H9 (cell line): ENCODE results near the gene KIR3DL2. TPM values are rescaled to one million over a fixed set of nuclear protein-coding genes. Genes with fewer than 3 reads are reported as not detected.
"Not testable (repeated sequence)": the region's sequence is repeated elsewhere in the genome, so short reads cannot be mapped to it uniquely, and the experiment has no call there.

Source experiments
- DNase-seq: peaks from one replicate; pipeline ENCODE4 v3.0.0-alpha.2; 2017
- H2AFZ ChIP-seq: one replicate; pipeline ENCODE4 v1.6.1; 2013; ENCODE audit warnings: mild to moderate bottlenecking, low read length, control low read depth, moderate library complexity
- H2AK5ac ChIP-seq: 2 replicates; pipeline ENCODE4 v1.6.1; 2013; ENCODE audit warnings: low read length, control low read depth, mixed read lengths; ENCODE audit not compliant: insufficient read length
- H2BK120ac ChIP-seq: one replicate; pipeline ENCODE4 v1.6.1; 2013; ENCODE audit warnings: low read depth, mild to moderate bottlenecking, low read length, control low read depth, inconsistent platforms; ENCODE audit not compliant: poor library complexity, severe bottlenecking
- H2BK12ac ChIP-seq: 2 replicates; pipeline ENCODE4 v1.6.1; 2013; ENCODE audit warnings: low read length, control low read depth, mixed read lengths, low read depth; ENCODE audit not compliant: insufficient read length
- H2BK15ac ChIP-seq: 2 replicates; pipeline ENCODE4 v1.6.1; 2013; ENCODE audit warnings: low read depth, low read length, control low read depth
- H2BK20ac ChIP-seq: one replicate; pipeline ENCODE4 v1.6.1; 2013; ENCODE audit warnings: low read depth, mild to moderate bottlenecking, low read length, control low read depth, inconsistent platforms; ENCODE audit not compliant: poor library complexity, severe bottlenecking
- H2BK5ac ChIP-seq: 2 replicates; pipeline ENCODE4 v1.6.1; 2013; ENCODE audit warnings: low read length, control low read depth, mixed read lengths; ENCODE audit not compliant: insufficient read length
- H3K14ac ChIP-seq: 2 replicates; pipeline ENCODE4 v1.6.1; 2013; ENCODE audit warnings: low read length, control low read depth; ENCODE audit not compliant: insufficient read depth
- H3K18ac ChIP-seq: 2 replicates; pipeline ENCODE4 v1.6.1; 2013; ENCODE audit warnings: low read depth, mild to moderate bottlenecking, mixed read lengths, low read length, control low read depth; ENCODE audit not compliant: insufficient read length
- H3K23ac ChIP-seq: 2 replicates; pipeline ENCODE4 v1.6.1; 2013; ENCODE audit warnings: low read length, control low read depth, mixed read lengths, low read depth; ENCODE audit not compliant: insufficient read length
- H3K23me2 ChIP-seq: 2 replicates; pipeline ENCODE4 v1.6.1; 2013; ENCODE audit warnings: low read depth, mild to moderate bottlenecking, mixed read lengths, low read length, control low read depth; ENCODE audit not compliant: insufficient read length, poor library complexity, severe bottlenecking
- H3K27ac ChIP-seq: 2 replicates; pipeline ENCODE4 v1.5.1; 2013; ENCODE audit warnings: low read length, control low read depth, mixed read lengths, low read depth; ENCODE audit not compliant: insufficient read length
- H3K27me3 ChIP-seq: 2 replicates; pipeline ENCODE4 v1.6.1; 2013; ENCODE audit warnings: low read length, control low read depth, inconsistent platforms; ENCODE audit not compliant: insufficient read depth
- H3K4ac ChIP-seq: 2 replicates; pipeline ENCODE4 v1.6.1; 2013; ENCODE audit warnings: low read depth, mild to moderate bottlenecking, control low read depth, inconsistent platforms, low read length, moderate library complexity
- H3K4me1 ChIP-seq: 2 replicates; pipeline ENCODE4 v1.6.1; 2013; ENCODE audit warnings: low read length, control low read depth, inconsistent platforms; ENCODE audit not compliant: insufficient read depth
- H3K4me2 ChIP-seq: 2 replicates; pipeline ENCODE4 v1.6.1; 2013; ENCODE audit warnings: low read length, control low read depth, mixed read lengths; ENCODE audit not compliant: insufficient read length, insufficient read depth
- H3K56ac ChIP-seq: 2 replicates; pipeline ENCODE4 v1.6.1; 2013; ENCODE audit warnings: low read depth, mild to moderate bottlenecking, mixed read lengths, low read length, control low read depth; ENCODE audit not compliant: insufficient read length
- H3K79me1 ChIP-seq: 2 replicates; pipeline ENCODE4 v1.6.1; 2013; ENCODE audit warnings: low read depth, mild to moderate bottlenecking, moderate library complexity, low read length, control low read depth, inconsistent platforms; ENCODE audit not compliant: insufficient read depth, poor library complexity, severe bottlenecking
- H3K79me2 ChIP-seq: 2 replicates; pipeline ENCODE4 v1.6.1; 2013; ENCODE audit warnings: low read length, control low read depth, inconsistent platforms; ENCODE audit not compliant: insufficient read depth
- H3K9ac ChIP-seq: 2 replicates; pipeline ENCODE4 v1.6.1; 2013; ENCODE audit warnings: low read length, control low read depth, mixed read lengths; ENCODE audit not compliant: insufficient read length; ENCODE audit errors: extremely low read depth
- H3K9me3 ChIP-seq: one replicate; pipeline ENCODE4 v1.6.1; 2013; ENCODE audit warnings: low read depth, low read length, inconsistent platforms; ENCODE audit not compliant: control insufficient read depth
- H3T11ph ChIP-seq: one replicate; pipeline ENCODE4 v1.6.1; 2013; ENCODE audit warnings: mild to moderate bottlenecking, low read length, control low read depth, inconsistent platforms
- H4K20me1 ChIP-seq: one replicate; pipeline ENCODE4 v1.6.1; 2013; ENCODE audit not compliant: control insufficient read depth, insufficient read length, insufficient read depth
- H4K5ac ChIP-seq: 2 replicates; pipeline ENCODE4 v1.6.1; 2013; ENCODE audit warnings: low read depth, mild to moderate bottlenecking, mixed read lengths, low read length, control low read depth; ENCODE audit not compliant: insufficient read length
- H4K8ac ChIP-seq: replicated peaks from 2 replicates; pipeline ENCODE4 v1.6.1; 2013; ENCODE audit warnings: low read length, control low read depth, mixed read lengths, low read depth; ENCODE audit not compliant: insufficient read length
- H4K91ac ChIP-seq: 2 replicates; pipeline ENCODE4 v1.6.1; 2013; ENCODE audit warnings: low read depth, mild to moderate bottlenecking, moderate library complexity, mixed read lengths, low read length, control low read depth; ENCODE audit not compliant: insufficient read length
- H3K27ac Mint-ChIP-seq, 3 experiments: 2 replicates in 2 of 3; 3 replicates in 1 of 3; pipeline ENCODE4 v1.8.0; 2020 to 2021; ENCODE audit warnings: mixed read lengths in 3 of 3, mild to moderate bottlenecking in 1 of 3, moderate library complexity in 1 of 3
- H3K27me3 Mint-ChIP-seq: 2 replicates; pipeline ENCODE4 v1.8.0; 2021; ENCODE audit warnings: low read depth, mild to moderate bottlenecking, moderate library complexity, mixed read lengths
- H3K36me3 Mint-ChIP-seq, 3 experiments: 2 replicates in 2 of 3; 3 replicates in 1 of 3; pipeline ENCODE4 v1.8.0; 2020 to 2021; ENCODE audit warnings: low read depth in 3 of 3, mixed read lengths in 3 of 3; ENCODE audit not compliant: insufficient read depth in 1 of 3
- H3K4me1 Mint-ChIP-seq, 2 experiments: 2 replicates each; pipeline ENCODE4 v1.8.0; 2020; ENCODE audit warnings: mixed read lengths in 2 of 2
- H3K4me3 Mint-ChIP-seq, 2 experiments: 2 replicates in 1 of 2; 3 replicates in 1 of 2; pipeline ENCODE4 v1.8.0; 2020 to 2021; ENCODE audit warnings: mild to moderate bottlenecking in 2 of 2, mixed read lengths in 2 of 2, moderate library complexity in 1 of 2
- H3K9me3 Mint-ChIP-seq, 2 experiments: 2 replicates in 1 of 2; 3 replicates in 1 of 2; pipeline ENCODE4 v1.8.0; 2020; ENCODE audit warnings: mild to moderate bottlenecking in 2 of 2, mixed read lengths in 2 of 2, moderate library complexity in 1 of 2
- CTCF ChIP-seq: fragments of 200-600 bp; sonication (generic); conservative IDR thresholded peaks from 3 replicates; pipeline ENCODE4 v1.8.0; 2021; ENCODE audit warnings: antibody characterized with exemption, mild to moderate bottlenecking
- WGBS: extraction: QIAGEN DNeasy Blood & Tissue Kit; methylation state at CpG from one replicate; pipeline ENCODE4 v1.1.7; 2013; ENCODE audit warnings: missing lambda C conversion rate, low lambda C conversion rate, mixed read lengths; ENCODE audit not compliant: insufficient read length; ENCODE audit errors: extremely low coverage; 5-methylcytosine and 5-hydroxymethylcytosine counted together
- total RNA-seq: library from RNA; stranded (reverse); gene quantifications from 2 replicates; pipeline ENCODE4 v1.2.1, GENCODE V29; 2021

KIR3DL2 gene
- total RNA-seq, 1 experiment from 2014 or later, result not detected

- H3K27ac Mint-ChIP-seq, result no peak overlapping the region
- H3K4ac ChIP-seq, result no peak overlapping the region
- no peak overlapping the region for H2BK120ac ChIP-seq
- H3K14ac ChIP-seq, result no peak overlapping the region
- H3K4me1 ChIP-seq, result no peaks in the 10 kb centered on the region
- no peak overlapping the region for H2BK15ac ChIP-seq
- peaks cover 95 to 96% of the 10 kb centered on the region in 2 experiments for H3K9me3 Mint-ChIP-seq
- no peak overlapping the region for H4K91ac ChIP-seq
- H2AFZ ChIP-seq, result no peak overlapping the region
- H3K79me1 ChIP-seq, result no peaks in the 10 kb centered on the region
- H2AK5ac ChIP-seq, result no peak overlapping the region
- H3K56ac ChIP-seq, result no peak overlapping the region
- no peak overlapping the region for H2BK12ac ChIP-seq
- H3K4me2 ChIP-seq, result no peak overlapping the region
- H3K27ac ChIP-seq, result no peak overlapping the region
- H4K8ac ChIP-seq, result no peak overlapping the region
- WGBS, result no CpG with 5 or more reads among the region's 7 CpGs
- no peak overlapping the region for H3K4me3 Mint-ChIP-seq
- H3K27me3 Mint-ChIP-seq, result peaks cover 17% of the 10 kb centered on the region
- no peak overlapping the region for H4K5ac ChIP-seq
- peaks cover 63% of the 10 kb centered on the region for H3K9me3 ChIP-seq
- no peak overlapping the region for H3K9ac ChIP-seq
- H3T11ph ChIP-seq, result no peak overlapping the region
- no peaks in the 10 kb centered on the region for H3K23me2 ChIP-seq
- H3K23ac ChIP-seq, result no peak overlapping the region
- no peaks in the 10 kb centered on the region for H3K4me1 Mint-ChIP-seq
- H3K79me2 ChIP-seq, result no peaks in the 10 kb centered on the region
- H2BK5ac ChIP-seq, result no peak overlapping the region
- H3K18ac ChIP-seq, result no peak overlapping the region
- no peak overlapping the region for H2BK20ac ChIP-seq
- no peaks in the 10 kb centered on the region for H4K20me1 ChIP-seq
- peaks cover 13 to 55% (median 15%) of the 10 kb centered on the region in 3 experiments; a peak in 6 of 7 replicates for H3K36me3 Mint-ChIP-seq
- no peak for TF ChIP-seq CTCF
- H3K27me3 ChIP-seq, result no peaks in the 10 kb centered on the region; the same call in 1 of the 2 replicates
- DNase-seq, result no peak
Observed at GRCh38 chr19:54851353-54851752, 1.1 kb downstream of the KIR3DL2 start.

GRCh38 chr19:54855241-54855640, 5.0 kb downstream of the KIR3DL2 start:
- H3K4me1 ChIP-seq, H4K91ac ChIP-seq, H3T11ph ChIP-seq, H3K79me1 ChIP-seq, H3K27me3 ChIP-seq, H2AFZ ChIP-seq, H4K20me1 ChIP-seq, H2BK5ac ChIP-seq, H2BK120ac ChIP-seq, H2AK5ac ChIP-seq, DNase-seq, H4K8ac ChIP-seq, H3K27me3 Mint-ChIP-seq, H2BK20ac ChIP-seq, H3K27ac ChIP-seq, H3K4me2 ChIP-seq, H4K5ac ChIP-seq, H3K23me2 ChIP-seq, H3K14ac ChIP-seq, H3K79me2 ChIP-seq, H3K9ac ChIP-seq, H3K18ac ChIP-seq, H3K4ac ChIP-seq, H2BK12ac ChIP-seq, H3K56ac ChIP-seq, H2BK15ac ChIP-seq, H3K4me3 Mint-ChIP-seq, H3K23ac ChIP-seq, H3K27ac Mint-ChIP-seq, H3K4me1 Mint-ChIP-seq: not testable (repeated sequence)
- WGBS, result no CpG with 5 or more reads among the region's 1 CpG
- peaks cover 90 to 97% of the 10 kb centered on the region in 2 experiments for H3K9me3 Mint-ChIP-seq
- peaks cover 16 to 35% (median 18%) of the 10 kb centered on the region in 3 experiments; a peak in 6 of 7 replicates for H3K36me3 Mint-ChIP-seq
- H3K9me3 ChIP-seq, result peaks cover 49% of the 10 kb centered on the region
